HCT116 (cell line): ENCODE data around the gene TSR1.

Source experiments
- CEBPB ChIP-seq: IDR thresholded peaks from 2 replicates; pipeline ENCODE4 v1.6.1; 2012; ENCODE audit warnings: low read depth
- CTCF ChIP-seq, 3 experiments: fragments of 200-600 bp in 1 of 3; sonication (generic) in 1 of 3; IDR thresholded peaks in 2 of 3; conservative IDR thresholded peaks in 1 of 3; 2 replicates each; pipeline ENCODE4 v1.5.1; 2012 to 2017; ENCODE audit warnings: low read depth in 2 of 3, low read length in 2 of 3, antibody characterized with exemption in 1 of 3, borderline replicate concordance in 1 of 3, control low read depth in 1 of 3, mild to moderate bottlenecking in 1 of 3, mixed read lengths in 1 of 3, mixed run types in 1 of 3, moderate library complexity in 1 of 3; ENCODE audit not compliant: insufficient read depth in 1 of 3
- ELF1 ChIP-seq: IDR thresholded peaks from 2 replicates; pipeline ENCODE4 v1.6.1; 2012; ENCODE audit warnings: low read depth, borderline replicate concordance
- EZH2 ChIP-seq: fragments of 200-600 bp; sonication (generic); IDR thresholded peaks from 2 replicates; pipeline ENCODE4 v1.6.1; 2017; ENCODE audit warnings: antibody characterized with exemption, mixed run types
- EZH2phosphoT487 ChIP-seq: fragments of 200-600 bp; IDR thresholded peaks from 2 replicates; pipeline ENCODE4 v1.6.1; 2018; ENCODE audit warnings: antibody characterized with exemption, borderline replicate concordance
- JUND ChIP-seq: IDR thresholded peaks from 2 replicates; pipeline ENCODE4 v1.6.1; 2012
- POLR2A ChIP-seq: IDR thresholded peaks from 2 replicates; pipeline ENCODE4 v1.7.0; 2011; ENCODE audit warnings: borderline replicate concordance; ENCODE audit not compliant: insufficient read depth, insufficient read length; ENCODE audit errors: extremely low read depth
- POLR2AphosphoS5 ChIP-seq: IDR thresholded peaks from 2 replicates; pipeline ENCODE4 v1.6.1; 2011; ENCODE audit warnings: mild to moderate bottlenecking, low read depth, low read length, moderate library complexity
- SIN3A ChIP-seq: IDR thresholded peaks from 2 replicates; pipeline ENCODE4 v1.6.1; 2012; ENCODE audit warnings: low read depth
- YY1 ChIP-seq: IDR thresholded peaks from 2 replicates; pipeline ENCODE4 v1.6.1; 2011; ENCODE audit warnings: low read length, low read depth, moderate library complexity, mild to moderate bottlenecking; ENCODE audit not compliant: insufficient replicate concordance; ENCODE audit errors: extremely low read depth
- ZBTB33 ChIP-seq: IDR thresholded peaks from 2 replicates; pipeline ENCODE4 v1.6.1; 2011; ENCODE audit warnings: mild to moderate bottlenecking, low read length, moderate library complexity; ENCODE audit not compliant: insufficient replicate concordance; ENCODE audit errors: extremely low read depth

- TF ChIP-seq POLR2A = no peak
- TF ChIP-seq POLR2AphosphoS5 = no peak
- no peak for TF ChIP-seq CTCF (IDR thresholded peaks at IDR 0.05 in 2 of 3, conservative IDR thresholded peaks at IDR 0.05 in 1 of 3; ENCODE audit: borderline replicate concordance in 1 of 3, insufficient read depth in 1 of 3, low read depth in 2 of 3, low read length in 2 of 3)
- TF ChIP-seq CEBPB = no peak
- no peak for TF ChIP-seq ELF1
- TF ChIP-seq ZBTB33 = no peak
- TF ChIP-seq JUND = no peak
- TF ChIP-seq EZH2 = no peak
- no peak for TF ChIP-seq SIN3A
- no peak for TF ChIP-seq EZH2phosphoT487
- no peak for TF ChIP-seq YY1
Observed at GRCh38 chr17:2384439-2385127, 48.3 kb upstream of the TSR1 start.
